HG02938 (cell line): ENCODE data around the gene HSBP1L1.
A peak's percentile ranks its signal among the peaks of the same experiment; 100 is the strongest.
"Not testable (repeated sequence)": the region's sequence is repeated elsewhere in the genome, so short reads cannot be mapped to it uniquely, and the experiment has no call there.

ENCODE experiments used
- ATAC-seq: cut with Tn5 transposase; IDR thresholded peaks from one replicate; pipeline ENCODE4 v1.9.1; 2021; ENCODE audit warnings: mild to moderate bottlenecking, moderate library complexity; ENCODE audit not compliant: unreplicated experiment

HSBP1L1 gene

DNA sequence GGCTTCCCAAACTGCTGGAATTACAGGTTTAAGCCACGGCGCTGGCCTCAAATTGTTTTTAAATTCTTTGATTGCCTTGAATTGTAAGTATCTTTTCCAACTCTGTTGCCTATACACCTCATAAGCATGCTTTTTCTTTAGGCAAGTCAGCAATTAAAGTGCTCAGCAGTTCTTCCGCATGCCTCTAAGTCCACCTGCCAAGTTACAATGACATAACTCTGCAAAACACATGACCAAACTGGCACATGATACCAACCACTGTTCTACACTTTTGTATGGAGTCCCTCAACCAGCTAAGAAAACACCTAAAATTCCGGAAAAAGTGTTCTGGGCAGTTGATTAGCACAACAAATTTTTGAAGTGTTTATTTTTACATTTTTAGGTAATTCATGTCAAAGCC lies 18.8 kb downstream of the HSBP1L1 start:
- ATAC-seq: no peak

DNA sequence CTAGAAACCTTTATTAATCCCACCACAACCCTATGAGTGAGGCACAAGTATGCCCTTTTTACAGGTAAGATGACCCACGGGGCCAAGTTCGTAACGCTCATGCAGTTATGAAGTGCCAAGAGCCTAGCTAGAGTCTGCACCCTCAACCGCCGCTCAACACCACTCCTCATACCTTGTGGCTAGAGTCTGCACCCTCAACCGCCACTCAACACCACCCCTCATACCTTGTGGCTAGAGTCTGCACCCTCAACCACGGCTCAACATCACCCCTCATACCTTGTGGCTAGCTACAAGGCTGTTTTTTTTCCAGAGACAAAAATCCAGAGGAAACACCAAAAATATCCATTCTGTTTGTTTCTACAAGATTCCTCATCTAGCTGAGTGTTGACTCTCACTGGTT lies 19.4 kb downstream of the HSBP1L1 start:
- no peak for ATAC-seq

DNA sequence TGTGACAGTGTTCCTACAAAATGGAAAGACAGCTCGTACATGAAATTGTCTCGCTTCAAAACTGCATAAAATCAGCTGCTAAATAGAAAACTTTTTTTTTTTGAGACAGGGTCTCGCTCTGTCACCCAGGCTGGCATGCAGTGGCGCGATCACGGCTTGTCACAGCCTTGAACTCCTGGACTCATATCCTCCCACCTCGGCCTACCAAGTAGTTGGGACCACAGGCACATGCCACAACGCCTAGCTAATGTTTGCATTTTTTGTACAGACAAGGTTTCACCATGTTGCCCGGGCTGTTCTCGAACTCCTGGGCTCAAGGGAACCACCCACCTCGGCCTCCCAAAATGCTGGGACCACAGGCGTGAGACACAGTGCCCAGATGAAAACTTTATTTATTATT lies 20.7 kb downstream of the HSBP1L1 start:
- no peak for ATAC-seq

DNA sequence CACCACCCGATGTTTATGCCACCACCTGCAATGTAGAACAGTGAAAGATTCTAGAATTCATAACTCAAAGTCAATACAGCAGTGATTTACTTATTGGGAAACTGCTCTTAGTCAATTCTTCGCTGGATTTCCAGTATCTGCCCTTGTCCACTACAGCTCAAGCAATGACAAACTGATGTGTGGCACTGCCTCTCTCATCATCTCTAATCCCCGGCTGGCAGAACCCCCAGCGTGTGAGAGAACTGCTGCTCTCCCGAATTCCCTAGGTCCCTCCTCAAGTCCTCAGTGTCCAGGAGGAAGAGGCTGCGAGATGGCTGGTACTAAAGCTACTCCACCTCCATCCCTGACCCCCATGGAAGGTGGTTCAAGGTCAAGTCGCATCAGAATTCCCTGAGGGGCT lies 22.3 kb downstream of the HSBP1L1 start:
- no peak for ATAC-seq

DNA sequence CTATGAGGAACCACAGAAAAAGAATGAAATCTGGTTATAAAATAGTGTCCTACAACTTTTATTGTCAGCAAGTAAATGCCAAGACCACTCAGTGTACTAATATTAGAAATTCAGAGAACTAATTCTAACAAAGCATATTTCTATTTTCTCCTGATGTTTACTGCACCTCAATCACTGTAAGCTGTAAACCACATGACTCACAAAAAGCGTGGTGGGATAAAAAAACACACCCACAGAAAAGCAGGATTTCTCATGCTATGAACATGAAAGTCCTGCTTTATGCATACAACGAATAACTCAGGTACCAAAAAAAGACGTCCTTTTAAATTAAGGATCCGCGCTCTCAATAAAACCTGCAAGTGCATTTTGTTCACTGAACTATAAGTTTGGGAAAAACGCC lies 23.1 kb downstream of the HSBP1L1 start:
- no peak for ATAC-seq

DNA sequence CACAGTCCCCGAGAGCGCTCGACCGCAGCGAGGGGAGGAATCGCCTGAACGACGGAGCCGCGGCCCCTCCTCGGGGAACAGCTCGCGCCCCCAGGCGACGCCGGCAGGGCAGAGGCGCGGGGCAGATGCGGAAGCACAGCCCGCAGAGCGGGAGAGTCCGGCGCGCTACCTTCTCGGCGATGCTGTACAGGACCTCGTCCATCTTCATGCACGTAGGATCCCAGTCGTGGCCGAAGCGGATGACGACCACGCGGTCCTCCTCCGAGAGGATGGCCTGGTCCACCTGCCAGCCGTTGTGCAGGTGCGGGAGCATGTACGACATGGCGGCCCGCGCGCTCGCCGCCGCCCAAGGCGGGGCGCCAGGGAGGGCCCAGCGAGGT lies 23.6 kb downstream of the HSBP1L1 start:
- ATAC-seq: peak; percentile 74

DNA sequence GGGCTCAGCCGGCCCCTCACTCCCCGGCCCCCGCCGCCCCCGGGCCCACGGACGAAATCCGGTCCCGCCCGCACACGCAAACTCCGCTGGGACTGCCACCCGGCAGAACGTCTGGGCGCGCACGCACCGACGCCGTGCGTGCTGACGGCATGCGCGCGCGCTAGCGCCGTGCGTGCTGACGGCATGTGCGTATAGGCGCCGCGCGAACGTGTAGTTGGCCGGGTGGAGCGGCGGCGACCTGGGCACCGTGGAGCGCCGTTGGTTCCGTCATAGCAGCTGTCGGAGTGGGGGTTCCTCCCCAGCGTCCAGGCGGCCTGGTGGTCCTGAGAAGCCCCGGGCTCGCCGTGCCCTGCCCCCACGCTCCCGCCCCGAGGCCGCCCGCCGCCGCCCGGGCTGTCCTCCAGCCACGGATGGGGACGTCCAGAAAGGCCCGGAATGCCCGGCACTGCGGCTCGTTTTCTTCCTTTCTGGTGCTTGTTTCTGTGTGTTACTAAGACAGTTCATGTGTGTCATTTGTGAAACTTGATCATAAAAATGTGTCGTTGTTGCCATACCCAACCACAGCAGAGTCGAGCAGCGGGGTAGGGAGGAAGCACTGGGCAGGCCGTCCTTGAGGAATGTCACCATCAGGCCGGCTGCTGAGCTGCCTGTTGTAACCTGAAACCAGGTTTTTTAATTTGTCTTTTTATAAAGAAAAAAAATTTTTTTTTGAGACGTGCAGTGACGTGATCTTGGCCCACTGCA lies 24.2 kb downstream of the HSBP1L1 start, which contains the start of gene TXNL4A:
Gene TXNL4A (minus strand): TSS at position 113 of the 744 bp plus-strand sequence. CDS start 171 bp downstream, outside the sequence.
- peak; percentile 94 for ATAC-seq

DNA sequence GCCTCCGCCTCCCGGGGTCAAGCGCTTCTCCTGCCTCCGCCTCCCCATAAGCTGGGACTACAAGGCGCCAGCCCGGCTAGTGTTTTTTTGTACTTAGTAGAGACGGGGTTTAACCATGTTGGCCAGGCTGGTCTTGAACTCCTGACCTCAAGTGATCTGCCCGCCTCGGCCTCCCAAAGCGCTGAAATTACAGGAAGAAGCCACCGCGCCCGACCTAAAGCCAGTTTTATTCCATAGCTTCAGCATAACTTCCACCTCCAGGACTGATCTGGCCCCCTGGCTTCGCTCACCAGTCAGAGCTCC lies 24.7 kb downstream of the HSBP1L1 start:
- ATAC-seq: no peak

DNA sequence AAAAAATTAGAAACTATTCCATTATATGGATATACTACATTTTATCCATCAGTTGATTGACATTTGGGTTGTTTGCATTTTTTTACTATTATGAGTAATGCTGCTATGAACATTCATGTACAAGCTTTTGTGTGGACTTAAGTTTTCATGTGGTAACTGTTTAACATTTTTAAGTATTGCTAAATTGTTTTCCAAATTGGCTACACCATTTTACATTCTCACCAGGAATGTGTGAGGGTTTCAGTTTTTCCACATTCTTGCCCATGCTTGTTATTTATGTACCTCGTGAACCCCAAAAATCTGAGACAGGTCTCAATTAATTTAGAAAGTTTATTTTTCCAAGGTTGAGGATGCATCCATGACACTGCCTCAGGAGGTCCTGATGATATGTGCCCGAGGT lies 27.1 kb downstream of the HSBP1L1 start:
- no peak for ATAC-seq

DNA sequence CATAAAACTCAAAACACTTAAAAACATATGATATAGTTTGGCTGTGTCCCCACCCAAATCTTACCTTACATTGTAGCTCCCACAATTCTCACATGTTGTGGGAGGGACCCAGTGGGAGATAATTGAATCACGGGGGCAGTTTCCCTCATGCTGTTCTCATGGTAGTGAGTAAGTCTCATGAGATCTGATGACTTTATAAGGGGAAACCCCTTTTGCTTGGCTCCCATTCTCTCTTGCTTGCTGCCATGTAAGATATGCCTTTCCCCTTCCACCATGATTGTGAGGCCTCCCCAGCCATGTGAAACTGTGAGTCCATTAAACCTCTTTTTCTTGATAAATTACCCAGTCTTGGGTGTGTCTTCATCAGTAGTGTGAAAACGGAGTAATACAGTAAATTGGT lies 35.3 kb downstream of the HSBP1L1 start:
- ATAC-seq: not testable (repeated sequence)

DNA sequence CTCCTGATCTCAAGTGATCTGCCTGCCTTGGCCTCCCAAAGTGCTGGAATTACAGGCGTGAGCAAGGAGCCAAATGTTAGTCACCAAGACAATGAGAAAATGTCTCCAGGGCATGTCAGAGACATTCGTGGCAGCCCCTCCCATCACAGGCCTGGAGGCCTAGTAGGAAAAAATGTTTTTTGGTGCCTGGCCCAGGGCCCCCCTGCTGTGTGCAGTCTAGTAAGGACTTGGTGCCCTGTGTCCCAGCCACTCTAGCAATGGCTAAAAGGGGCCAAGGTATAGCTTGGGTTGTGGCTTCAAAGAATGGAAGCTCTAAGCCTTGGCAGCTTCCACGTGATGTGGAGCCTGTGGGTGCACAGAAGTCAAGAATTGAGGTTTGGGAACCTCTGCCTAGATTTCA lies 36.4 kb downstream of the HSBP1L1 start:
- no peak for ATAC-seq

DNA sequence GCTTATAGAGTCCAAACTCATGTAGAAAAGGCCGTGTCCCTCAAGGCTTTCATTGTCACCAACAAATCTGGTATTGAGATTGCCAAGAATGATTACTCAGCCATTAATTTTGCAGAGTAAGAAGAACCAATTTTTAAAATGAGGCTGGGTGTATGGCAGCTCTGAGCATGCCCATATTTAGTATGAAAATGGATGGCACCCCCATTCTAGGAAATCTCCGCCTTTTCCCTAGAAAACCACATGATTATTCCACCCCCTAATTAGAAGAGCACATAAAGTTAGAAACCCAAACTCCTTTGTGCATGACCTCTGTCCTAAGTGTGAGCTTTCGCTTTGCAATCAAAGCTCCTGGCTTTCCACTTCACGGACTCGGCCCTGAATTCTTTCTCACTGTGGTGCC lies 38.0 kb downstream of the HSBP1L1 start:
- no peak for ATAC-seq

DNA sequence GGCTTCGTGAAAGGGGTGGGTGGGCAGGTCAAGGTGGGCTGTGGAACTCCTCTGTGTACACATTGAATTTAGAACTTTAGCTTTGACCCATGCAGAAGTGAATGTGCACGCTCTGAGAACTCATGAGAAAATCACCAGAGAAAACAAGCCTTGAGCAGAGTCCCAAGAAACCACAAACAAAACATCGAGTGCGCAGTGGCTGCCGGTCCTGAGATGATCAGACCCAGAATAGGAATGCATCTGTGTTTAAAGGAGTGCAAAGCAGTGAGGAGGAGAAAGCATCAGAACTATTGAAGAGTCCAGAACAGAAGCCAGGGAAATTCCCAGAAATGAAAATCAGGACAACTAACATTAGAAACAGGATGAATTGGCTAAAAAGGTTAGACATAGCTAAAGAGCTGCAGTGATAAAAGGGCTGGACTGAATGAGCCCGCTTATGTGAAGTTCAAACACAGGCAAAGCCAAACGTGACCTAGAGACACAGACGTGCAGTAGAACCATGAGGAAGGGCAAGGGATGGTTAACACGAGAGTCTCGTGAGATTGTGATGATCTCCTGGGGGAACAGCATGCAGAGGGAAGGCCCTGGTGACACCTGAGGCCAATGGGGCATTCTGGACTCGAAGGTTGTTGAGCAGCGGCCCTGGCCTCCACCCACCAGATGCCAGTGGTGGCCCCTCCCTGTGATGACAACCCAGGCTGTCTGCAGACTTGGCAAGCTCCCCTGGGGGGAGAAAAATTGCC lies 40.3 kb downstream of the HSBP1L1 start:
- ATAC-seq: no peak

DNA sequence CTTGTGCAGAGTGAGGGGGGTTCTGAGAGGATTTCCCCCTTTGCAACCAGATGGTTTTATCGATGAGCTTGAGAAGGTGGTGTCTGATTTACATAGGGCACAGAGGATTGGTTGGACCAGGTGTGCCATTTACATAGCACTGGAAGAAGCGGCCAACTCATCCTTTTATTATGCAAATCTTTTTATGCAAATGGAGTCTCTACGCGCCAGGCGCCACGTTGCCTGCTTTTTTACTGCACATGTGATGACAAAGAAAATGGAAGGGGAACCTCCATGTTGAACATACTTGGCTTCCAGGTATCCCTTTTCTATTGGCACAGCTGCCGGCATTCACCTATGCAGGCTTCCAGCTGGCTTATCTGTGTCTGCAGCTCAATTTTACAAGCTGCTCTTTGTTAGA lies 42.3 kb downstream of the HSBP1L1 start:
- ATAC-seq: no peak

DNA sequence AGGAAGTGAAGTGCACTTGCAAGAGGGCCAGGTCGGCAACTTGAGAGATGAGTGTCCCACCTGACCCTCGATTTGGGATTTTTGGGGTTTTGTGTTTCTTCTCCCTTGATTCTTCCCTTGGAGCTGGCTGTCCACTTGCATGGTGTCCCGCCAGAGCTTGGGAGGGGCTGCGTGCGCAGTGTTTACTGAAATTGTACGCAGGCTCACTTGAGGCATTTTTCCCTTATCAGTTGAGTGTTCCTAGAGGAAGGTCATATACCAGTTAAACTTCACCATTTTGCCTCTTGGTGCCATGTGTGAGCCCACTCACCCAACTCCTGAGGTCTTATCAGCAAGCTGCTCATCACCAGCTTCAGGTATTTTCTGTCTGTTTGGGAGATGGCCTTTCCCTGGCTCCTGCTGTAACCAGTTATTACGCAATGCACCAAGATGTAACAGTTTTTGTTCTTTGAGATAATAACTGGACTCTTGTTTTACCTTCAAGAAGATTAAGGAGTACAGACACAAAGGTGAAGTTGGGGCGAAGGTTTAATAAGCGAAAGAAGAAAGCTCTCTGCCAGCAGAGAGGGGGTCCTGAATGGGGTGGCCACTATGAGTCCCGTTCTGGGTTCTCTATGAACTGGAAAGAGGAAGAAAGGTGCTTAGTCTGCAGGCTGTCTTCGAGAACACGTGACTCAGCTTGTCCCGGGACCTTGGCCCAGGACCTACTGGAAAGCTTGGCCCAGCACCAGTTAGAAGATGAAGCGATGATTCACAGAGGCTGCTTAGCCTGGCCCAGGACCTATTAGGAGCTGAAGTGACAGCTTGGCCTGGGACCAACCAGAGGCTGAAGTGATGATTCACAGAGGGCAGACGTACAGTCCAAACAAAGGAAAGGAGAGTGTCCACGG lies 45.5 kb downstream of the HSBP1L1 start:
- ATAC-seq: no peak

DNA sequence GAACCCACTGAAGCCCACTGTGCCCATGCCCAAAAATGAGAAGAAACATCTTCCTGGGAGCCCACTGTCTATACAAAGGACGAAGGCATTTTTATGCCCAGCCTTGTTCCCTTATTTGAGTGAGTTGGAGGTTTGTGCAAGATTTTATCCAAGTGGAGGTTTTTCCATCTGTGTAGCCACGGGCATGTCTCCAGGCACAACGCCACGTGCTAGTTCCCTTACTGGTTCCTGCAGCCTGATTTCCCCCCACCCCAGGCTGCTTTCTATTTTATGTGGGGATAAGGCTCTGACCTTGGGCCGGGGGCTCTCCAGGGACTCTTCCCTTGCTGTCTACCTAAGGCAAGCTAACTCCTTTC lies 46.1 kb downstream of the HSBP1L1 start:
- no peak for ATAC-seq

DNA sequence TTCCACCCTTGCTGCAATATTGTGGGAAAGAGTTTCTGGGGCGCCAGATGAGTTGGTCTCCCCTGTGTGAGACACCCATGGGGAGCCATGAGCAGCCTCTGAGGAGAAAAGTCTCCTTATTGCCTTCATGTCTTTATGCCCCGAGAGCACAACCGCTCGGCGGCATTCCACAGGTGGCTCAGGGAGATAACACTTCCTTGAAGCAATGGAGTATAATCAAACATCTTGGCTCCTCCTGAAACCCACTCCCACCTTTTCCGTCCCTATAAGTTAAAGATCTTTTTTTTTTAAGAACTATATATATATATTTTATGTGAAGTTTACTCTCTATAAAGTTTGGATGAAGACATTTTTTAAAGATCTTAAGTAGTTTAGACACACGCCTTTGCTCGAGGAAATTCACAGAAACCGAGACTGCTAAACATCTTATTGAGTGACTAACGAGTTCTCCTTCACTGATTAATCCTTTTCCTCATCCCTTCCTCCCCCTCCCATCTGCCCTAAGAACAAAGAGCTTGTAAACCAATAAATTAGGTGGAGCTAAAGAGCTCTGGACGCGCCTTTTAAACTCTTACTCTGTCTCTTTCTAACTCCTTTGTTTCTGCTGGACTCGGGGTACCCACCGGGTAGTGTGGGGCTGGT lies 47.2 kb downstream of the HSBP1L1 start:
- ATAC-seq: not testable (repeated sequence)

DNA sequence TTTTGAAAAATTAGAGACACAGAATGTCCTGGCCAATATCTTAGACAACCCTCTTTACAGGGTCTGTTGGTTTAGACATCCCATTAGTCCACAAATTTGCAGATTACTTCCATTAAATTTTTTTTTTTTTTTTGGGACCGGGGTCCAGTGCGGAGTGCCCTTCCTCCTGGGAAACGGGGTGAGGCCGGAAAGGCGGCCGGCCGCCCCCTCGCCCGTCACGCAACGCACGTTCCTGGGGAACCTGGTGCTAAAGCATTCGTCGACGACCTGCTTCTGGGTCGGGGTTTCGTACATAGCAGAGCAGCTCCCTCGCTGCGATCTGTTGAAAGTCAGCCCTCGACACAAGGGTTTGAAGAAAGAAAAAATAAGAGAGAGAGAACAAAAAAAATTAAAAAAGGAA lies 48.3 kb downstream of the HSBP1L1 start:
- ATAC-seq: no peak
